OCI-LY3 (cell line): Measurements from ENCODE around the gene CYP27A1.
"Not testable (repeated sequence)": the region's sequence is repeated elsewhere in the genome, so short reads cannot be mapped to it uniquely, and the experiment has no call there.

ENCODE experiments used
- EZH2phosphoT487 ChIP-seq: fragments of 200-600 bp; shearing (Covaris generic); IDR thresholded peaks from 2 replicates; pipeline ENCODE4 v1.6.1; 2018; ENCODE audit warnings: antibody characterized with exemption, mixed run types, low read depth
- TF ChIP-seq, protein P1 (sequence below): fragments of 200-600, 300-600 bp; sonication (generic); IDR thresholded peaks from 2 replicates; pipeline ENCODE4 v1.5.1; 2014; ENCODE audit warnings: antibody characterized with exemption, low read length, low read depth

DNA sequence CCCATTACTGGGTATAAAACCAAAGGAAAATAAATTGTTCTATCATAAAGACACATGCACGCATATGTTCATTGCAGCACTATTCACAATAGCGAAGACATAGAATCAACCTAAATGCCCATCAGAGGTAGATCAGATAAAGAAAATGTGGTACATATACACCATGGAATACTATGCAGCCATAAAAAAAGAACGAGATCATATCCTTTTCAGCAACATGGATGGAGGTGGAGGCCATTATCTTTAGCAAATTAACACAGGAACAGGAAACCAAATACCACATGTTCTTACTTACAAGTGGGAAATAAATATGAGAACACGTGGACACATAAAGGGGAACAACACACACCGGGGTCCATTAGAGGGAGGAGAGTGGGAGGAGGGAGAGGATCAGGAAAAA lies 62.4 kb downstream of the CYP27A1 start:
- TF ChIP-seq, protein P1, sequence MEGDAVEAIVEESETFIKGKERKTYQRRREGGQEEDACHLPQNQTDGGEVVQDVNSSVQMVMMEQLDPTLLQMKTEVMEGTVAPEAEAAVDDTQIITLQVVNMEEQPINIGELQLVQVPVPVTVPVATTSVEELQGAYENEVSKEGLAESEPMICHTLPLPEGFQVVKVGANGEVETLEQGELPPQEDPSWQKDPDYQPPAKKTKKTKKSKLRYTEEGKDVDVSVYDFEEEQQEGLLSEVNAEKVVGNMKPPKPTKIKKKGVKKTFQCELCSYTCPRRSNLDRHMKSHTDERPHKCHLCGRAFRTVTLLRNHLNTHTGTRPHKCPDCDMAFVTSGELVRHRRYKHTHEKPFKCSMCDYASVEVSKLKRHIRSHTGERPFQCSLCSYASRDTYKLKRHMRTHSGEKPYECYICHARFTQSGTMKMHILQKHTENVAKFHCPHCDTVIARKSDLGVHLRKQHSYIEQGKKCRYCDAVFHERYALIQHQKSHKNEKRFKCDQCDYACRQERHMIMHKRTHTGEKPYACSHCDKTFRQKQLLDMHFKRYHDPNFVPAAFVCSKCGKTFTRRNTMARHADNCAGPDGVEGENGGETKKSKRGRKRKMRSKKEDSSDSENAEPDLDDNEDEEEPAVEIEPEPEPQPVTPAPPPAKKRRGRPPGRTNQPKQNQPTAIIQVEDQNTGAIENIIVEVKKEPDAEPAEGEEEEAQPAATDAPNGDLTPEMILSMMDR, result not testable (repeated sequence)
- not testable (repeated sequence) for TF ChIP-seq EZH2phosphoT487
